Gastrocnemius medialis (tissue), 4 donors: Measurements from ENCODE around the gene NUDT9.

Experiments used
- POLR2A ChIP-seq, 2 donors: fragments of 450-650 bp; IDR thresholded peaks; one replicate each; pipeline ENCODE4 v1.6.1; 2017; ENCODE audit warnings: antibody characterized with exemption in 2 of 2, mild to moderate bottlenecking in 2 of 2, moderate library complexity in 2 of 2
- TF ChIP-seq, protein P1 (sequence below), 5 experiments: fragments of 450-650 bp in 3 of 5; fragments of 200-600 bp in 2 of 5; sonication (generic) in 2 of 5; IDR thresholded peaks in 4 of 5; conservative IDR thresholded peaks in 1 of 5; 1 replicate in 4 of 5; 2 replicates in 1 of 5; pipeline ENCODE4 v1.5.1; 2016 to 2019; ENCODE audit warnings: antibody characterized with exemption in 5 of 5, mild to moderate bottlenecking in 3 of 5, moderate library complexity in 3 of 5

DNA sequence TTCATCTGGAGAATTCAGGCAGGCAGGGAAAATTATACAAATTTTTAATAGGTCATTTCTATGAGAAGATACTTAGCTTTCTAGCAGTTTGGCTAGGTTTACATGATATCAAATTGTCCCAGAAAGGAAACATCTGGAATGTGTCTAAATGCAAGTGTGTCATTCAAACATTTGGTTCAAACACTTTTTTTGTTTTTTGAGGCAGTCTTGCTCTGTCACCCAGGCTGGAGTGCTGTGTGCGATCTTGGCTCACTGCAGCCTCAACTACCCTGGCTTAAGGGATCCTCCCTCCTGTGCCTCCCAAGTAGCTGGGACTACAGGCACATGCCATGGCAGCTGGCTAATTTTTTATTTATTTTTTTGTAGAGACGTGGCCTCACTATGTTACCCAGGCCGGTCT is 75.2 kb downstream of the NUDT9 start:
- TF ChIP-seq, protein P1, sequence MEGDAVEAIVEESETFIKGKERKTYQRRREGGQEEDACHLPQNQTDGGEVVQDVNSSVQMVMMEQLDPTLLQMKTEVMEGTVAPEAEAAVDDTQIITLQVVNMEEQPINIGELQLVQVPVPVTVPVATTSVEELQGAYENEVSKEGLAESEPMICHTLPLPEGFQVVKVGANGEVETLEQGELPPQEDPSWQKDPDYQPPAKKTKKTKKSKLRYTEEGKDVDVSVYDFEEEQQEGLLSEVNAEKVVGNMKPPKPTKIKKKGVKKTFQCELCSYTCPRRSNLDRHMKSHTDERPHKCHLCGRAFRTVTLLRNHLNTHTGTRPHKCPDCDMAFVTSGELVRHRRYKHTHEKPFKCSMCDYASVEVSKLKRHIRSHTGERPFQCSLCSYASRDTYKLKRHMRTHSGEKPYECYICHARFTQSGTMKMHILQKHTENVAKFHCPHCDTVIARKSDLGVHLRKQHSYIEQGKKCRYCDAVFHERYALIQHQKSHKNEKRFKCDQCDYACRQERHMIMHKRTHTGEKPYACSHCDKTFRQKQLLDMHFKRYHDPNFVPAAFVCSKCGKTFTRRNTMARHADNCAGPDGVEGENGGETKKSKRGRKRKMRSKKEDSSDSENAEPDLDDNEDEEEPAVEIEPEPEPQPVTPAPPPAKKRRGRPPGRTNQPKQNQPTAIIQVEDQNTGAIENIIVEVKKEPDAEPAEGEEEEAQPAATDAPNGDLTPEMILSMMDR (IDR thresholded peaks at IDR 0.05 in 4 of 5, conservative IDR thresholded peaks at IDR 0.05 in 1 of 5): no peak
- no peak for TF ChIP-seq POLR2A (IDR thresholded peaks at IDR 0.05)
